Mammary epithelial cell (primary cell): ENCODE data around the gene TIMM21.

ENCODE experiments used
- EZH2 ChIP-seq: IDR thresholded peaks from 2 replicates; pipeline ENCODE4 v1.6.1; 2012; ENCODE audit warnings: low read length, inconsistent platforms, borderline replicate concordance
- TF ChIP-seq, protein P1 (sequence below), 2 donors: IDR thresholded peaks in 1 of 2; conservative IDR thresholded peaks in 1 of 2; 2 replicates each; pipeline ENCODE4 v1.5.1; 2011 to 2012; ENCODE audit warnings: inconsistent platforms in 2 of 2, low read length in 2 of 2, mild to moderate bottlenecking in 2 of 2, control low read depth in 1 of 2, low read depth in 1 of 2; ENCODE audit not compliant: insufficient read depth in 1 of 2; ENCODE audit errors: extremely low read depth in 1 of 2

GRCh38 chr18:74146756-74147155, 1.6 kb upstream of the TIMM21 start:
- TF ChIP-seq, protein P1, sequence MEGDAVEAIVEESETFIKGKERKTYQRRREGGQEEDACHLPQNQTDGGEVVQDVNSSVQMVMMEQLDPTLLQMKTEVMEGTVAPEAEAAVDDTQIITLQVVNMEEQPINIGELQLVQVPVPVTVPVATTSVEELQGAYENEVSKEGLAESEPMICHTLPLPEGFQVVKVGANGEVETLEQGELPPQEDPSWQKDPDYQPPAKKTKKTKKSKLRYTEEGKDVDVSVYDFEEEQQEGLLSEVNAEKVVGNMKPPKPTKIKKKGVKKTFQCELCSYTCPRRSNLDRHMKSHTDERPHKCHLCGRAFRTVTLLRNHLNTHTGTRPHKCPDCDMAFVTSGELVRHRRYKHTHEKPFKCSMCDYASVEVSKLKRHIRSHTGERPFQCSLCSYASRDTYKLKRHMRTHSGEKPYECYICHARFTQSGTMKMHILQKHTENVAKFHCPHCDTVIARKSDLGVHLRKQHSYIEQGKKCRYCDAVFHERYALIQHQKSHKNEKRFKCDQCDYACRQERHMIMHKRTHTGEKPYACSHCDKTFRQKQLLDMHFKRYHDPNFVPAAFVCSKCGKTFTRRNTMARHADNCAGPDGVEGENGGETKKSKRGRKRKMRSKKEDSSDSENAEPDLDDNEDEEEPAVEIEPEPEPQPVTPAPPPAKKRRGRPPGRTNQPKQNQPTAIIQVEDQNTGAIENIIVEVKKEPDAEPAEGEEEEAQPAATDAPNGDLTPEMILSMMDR (conservative IDR thresholded peaks at IDR 0.05 in 1 of 2, IDR thresholded peaks at IDR 0.05 in 1 of 2; ENCODE audit: extremely low read depth in 1 of 2, insufficient read depth in 1 of 2, low read depth in 1 of 2, low read length in 2 of 2) = no peak
- TF ChIP-seq EZH2 = no peak
